Medulla oblongata (tissue), 1 donor: ENCODE results near the gene NLRP3.
"Not testable (repeated sequence)": the region's sequence is repeated elsewhere in the genome, so short reads cannot be mapped to it uniquely, and the experiment has no call there.

ENCODE experiments used
- DNase-seq: peaks from one replicate; pipeline ENCODE4 v3.0.0-alpha.2; 2015; ENCODE audit errors: extremely low spot score

NLRP3 gene

DNA sequence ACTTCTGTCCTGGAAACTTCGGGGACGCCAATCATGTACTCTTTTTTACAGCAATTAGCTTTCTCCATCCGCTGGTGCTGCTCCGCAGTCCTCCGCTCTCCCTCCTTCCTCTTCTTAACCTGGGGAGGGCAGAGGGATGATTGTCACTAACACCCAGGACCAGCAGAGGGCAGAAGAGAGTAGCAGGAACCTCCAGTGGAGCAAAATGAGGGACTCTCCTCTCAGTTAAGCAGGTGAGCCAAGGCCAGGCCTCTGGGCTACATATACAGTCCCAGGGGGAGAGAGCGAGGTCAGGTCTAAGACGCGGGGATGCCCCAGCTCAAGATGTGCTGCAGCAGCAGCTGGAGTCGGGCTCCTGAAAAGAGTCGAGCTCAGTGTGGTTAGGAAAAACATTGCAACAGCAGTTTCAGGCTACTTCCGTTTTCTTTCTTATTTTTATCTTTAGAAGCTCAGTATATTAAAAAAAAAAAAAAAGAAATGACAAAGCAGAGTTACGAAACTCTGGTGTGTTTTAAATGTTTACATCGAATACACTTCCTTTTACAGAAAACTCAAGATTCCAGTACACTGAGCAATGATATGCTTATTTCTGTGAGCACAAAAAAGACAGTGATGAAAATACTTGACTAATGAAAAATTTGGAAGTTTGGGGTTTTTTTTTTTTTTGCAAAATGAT lies 25.7 kb upstream of the NLRP3 start:
- peak; percentile 95 for DNase-seq

DNA sequence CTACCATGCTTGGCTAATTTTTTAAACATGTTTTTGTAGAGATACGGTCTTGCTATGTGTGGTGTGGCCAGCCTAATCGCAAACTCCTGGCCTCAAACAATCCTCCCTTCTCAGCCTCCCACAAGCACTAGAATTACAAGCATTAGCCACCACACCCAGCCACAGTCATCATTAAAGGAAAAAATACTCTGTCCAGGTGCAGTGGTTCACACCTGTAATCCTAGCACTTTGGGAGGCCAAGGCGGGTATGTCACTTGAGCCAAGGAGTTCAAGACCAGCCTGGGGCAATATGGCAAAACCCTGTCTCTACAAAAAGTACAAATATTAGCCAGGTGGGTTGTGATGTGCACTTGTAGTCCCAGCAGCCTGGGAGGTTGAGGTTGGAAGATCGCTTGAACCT lies 25.0 kb upstream of the NLRP3 start:
- no peak for DNase-seq

DNA sequence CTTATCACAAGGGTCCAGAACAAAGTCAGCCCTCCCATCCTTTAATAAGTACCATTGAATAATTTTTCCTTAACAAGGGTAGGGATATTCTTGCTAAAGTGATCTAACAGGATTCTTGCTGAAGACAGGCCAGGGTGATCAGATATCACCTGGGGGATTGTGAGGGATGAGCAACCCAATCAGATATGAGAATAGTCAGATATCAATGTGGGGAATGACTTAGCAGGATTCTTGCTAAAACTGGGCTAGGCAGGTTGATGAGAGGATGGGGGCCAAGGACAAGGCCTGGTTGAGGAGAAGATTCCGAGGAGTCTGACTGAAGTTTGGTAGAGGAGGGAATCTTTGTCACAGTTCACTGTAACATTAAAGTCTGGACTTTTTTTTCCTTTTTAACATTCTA lies 23.9 kb upstream of the NLRP3 start:
- DNase-seq: no peak

DNA sequence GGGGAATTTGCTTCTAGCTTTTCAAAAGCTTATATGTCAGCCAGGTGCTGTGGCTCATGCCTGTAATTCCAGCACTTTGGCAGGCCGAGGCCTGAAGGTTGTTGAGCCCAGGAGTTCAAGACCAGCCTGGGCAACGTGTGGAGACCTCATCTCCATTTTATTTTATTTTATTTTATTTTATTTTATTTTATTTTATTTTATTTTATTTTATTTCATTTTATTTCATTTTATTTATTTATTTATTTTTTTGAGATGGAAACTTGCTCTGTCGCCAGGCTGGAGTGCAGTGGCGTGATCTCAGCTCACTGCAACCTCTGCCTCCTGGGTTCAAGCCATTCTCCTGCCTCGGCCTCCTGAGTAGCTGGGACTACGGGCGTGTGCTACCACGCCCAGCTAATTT lies 20.9 kb upstream of the NLRP3 start:
- not testable (repeated sequence) for DNase-seq

DNA sequence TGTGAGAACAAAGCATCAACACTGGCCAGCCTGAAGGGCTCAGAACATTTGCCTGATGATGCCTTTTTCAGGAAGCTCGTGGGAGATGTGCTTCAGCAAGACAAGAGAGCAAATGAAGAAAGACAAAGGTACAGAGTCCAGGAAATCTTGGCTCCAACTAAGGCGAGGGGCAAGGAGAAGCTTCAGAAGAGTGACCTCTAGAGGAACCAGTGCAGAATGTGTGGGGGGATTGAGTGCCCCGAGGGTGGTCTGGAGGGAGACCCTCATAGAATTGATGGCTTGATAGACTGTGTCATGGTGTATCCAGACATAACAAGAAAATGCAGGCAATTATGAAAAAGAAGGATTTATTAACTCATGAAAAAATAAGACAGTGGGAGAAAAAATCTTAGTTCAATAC lies 15.3 kb upstream of the NLRP3 start:
- DNase-seq: no peak

DNA sequence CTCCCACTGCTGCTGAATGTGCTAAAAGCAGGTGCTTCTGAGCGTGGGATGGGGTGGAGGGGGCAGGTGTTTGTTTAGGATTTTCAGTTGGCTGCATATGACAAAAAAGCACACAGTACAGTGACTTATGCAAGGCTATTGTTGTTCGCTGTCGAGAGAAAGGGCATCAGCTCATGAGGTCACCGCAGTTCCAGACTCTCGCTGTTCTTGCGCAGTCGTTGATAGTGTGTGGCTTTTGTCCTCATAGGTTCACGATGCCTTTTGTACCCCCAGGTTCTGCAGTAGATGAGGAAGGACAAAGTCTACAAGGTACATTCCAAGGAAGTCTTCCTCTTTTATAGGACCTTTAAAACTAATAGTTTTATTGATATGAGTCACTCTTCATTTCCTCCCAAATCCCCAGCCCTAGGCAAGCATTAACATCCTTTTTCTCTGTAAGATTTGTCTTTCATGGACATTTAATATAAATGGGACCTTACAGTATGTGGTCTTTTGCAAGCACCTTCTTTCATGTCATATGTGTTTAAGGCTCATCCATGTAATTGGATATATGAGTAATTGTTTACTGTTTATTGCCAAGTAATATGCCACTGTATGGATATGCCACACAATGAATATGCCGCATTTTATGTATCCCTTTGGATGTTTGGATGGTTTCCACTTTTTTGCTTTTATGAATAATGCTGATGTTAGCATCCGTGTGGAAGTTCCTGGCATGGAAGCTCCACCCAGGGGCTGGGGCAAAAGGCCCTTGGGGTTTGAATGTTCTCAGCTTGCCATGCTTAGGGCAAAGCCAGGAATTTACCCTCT lies 14.5 kb upstream of the NLRP3 start:
- no peak for DNase-seq

DNA sequence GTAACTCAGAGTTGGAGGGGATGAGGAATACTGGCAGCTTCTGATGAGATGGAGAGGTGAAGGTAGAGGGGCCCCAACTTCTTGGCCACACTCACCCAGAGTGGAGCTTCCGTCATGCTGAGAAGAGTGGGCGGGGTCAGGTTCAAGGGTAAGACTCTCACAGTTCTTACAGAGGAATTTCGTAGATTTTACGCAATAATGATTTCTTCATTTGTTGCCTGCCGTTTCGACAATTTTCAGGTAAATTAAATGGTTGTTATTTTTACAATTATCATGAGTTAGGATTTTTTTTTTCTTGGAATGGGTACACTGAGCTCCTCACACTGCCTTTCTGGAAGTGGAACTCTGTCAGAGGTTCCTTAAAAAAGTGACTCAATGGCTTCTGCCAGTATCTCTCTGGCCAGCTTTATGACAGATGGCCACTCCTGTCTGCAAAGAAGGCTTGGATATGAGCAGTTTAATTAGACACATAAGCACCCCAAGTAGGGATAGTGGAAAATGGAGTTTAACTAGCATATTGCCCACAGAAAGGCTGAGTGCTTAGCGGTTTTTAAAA lies 13.8 kb upstream of the NLRP3 start:
- no peak for DNase-seq

DNA sequence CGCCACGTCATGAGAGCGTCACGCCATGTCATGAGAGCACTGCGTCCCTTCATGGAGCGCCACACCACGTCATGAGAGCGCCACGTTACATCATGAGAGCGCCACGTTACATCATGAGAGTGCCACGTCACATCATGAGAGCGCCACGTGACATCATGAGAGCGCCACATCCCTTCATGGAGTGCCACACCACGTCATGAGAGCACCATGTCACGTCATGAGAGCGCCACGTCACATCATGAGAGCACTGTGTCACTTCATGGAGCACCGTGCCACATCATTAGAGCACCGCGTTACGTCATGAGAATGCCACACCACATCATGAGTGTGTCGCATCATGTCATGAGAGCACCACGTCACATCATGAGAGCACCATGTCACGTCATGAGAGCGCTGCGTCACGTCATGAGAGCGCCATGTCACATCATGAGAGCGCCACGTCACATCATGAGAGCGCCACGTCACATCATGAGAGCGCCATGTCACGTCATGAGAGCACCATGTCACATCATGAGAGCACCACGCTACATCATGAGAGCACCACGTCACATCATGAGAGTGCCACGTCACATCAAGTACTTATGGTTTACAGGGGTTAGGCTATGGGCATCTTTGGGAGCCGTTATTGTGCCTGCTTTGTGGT lies 9.8 kb upstream of the NLRP3 start:
- no peak for DNase-seq

DNA sequence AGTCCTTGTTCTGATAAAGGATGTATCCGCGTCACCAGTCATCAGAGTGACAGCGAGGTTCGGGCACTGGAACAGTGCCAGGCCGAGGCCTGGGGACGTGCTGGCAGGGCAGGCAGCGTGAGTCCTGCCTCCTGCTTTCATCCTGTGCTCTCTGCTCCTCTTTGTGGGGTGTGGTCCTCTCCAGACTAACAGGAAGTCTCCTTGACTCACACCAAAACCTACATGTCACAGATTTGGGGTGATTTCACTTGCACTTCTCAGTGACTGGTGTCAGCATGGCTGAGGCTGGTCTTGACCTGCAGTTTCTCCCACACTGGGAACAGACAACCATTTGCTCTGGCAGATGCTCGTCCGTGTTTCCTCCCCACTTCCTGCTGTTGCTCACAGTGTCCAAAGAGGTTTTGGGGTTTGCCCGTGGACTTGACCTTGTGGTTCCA lies 8.8 kb upstream of the NLRP3 start:
- DNase-seq: peak; percentile 26

DNA sequence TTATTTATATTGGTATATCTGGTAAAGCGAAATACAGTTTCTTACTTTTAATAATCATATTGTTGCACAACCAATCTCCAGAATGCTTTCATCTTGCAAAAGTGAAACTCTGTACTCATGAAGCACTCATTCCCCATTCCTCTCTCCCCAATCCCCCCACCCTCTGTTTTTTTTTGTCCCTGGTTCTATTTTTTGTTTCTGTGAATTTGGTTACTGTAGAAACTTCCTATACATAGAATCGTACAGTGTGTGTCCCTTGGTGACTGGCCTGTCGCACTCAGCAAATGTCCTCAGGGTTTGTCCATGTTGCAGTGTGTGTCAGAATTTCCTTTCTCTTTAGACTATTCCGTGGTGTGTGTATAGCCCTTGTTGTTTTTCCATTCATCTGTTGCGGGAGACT lies 7.9 kb upstream of the NLRP3 start:
- no peak for DNase-seq

DNA sequence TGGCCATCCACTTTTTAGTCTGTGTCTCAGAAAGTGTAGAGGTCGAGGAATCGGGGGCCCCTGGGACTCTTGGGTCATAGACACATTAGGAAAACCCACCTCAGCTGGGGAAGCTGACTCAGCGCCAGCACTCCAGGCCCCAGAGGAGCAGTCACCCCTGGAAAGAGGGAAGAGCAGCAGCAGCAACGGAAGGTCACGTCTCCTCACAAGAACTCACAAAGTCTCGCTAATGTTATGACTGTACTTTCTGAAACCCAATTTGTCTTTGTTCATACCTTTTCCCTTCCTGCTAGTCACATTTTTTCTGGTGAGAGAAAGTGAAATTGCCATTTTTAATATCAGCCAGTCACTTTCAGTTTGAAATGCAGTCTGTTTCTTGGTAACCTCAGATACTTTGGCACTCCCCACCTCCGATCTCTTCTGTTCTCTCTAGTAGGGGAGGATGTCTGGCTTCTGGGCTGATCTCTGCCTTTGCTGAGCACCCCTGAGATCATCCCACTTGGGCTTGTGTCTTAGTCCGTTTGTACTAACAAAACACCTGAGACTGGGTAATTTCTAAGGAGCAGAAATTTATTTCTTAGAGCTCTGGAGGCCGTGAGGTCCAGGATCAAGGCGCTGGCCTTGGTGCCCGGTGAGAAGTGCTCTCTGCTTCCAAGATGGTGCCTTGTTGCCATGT lies 6.0 kb upstream of the NLRP3 start:
- DNase-seq: peak; percentile 20

DNA sequence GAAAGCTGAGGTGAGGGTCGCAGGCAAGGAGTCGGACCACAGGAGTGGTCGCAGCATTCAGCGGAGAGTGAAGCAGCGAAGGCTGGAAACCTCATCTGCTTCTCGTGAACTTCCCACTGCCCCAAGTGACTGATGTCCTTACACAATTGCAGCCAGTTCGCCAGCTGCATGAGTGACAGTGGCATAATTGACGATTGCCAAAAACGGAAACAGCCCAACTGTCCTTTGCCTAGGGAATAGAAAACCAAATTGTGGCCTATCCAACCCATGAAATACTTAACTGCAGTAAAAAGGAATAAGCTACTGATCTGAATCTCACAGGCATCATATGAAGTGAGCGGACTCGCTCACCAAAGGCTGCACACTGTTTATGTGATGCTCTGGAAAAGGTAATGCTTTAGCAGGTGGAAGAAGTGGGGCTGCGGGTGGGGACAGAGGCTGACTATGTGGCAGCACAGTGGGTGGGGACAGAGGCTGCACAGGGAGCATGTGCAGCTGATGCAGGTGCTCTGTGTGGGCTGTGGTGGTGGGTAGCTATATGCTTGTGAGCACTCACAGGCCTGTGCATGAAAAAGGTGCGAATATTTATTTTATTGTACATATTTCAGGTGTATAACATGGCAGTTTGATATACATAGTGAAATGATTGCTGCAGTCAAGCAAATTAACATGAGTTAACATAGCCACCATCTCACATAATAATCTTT lies 4.2 kb upstream of the NLRP3 start:
- DNase-seq: no peak

DNA sequence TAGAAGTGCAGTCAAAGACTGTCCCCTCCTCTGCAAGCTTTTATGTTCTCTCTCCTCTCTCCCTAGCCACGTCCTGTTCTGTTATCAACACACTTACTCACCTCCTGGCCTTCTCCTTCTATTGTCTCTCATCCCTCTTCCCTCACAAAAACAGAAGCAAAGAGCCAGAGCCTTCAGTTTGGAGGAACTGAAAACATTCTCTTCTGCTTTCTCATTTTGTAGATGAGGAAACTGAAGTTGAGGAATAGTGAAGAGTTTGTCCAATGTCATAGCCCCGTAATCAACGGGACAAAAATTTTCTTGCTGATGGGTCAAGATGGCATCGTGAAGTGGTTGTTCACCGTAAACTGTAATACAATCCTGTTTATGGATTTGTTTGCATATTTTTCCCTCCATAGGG lies 1.9 kb downstream of the NLRP3 start:
- DNase-seq: peak; percentile 81

DNA sequence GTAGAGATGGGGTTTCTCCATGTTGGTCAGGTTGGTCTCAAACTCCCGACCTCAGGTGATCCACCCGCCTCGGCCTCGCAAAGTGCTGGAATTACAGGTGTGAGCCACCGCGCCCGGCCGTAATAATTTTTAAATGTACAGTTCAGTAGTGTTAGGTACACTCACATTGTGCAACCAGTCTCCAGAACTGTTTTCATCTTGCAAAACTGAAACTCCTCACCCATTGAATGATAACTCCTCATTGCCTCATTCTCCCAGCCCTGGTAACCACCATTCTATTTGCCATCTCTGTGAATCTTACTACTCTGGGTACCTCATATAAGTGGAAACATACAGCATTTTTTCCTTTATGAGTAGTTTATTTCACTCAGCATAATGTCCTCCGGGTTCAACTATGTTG lies 3.4 kb downstream of the NLRP3 start:
- no peak for DNase-seq

DNA sequence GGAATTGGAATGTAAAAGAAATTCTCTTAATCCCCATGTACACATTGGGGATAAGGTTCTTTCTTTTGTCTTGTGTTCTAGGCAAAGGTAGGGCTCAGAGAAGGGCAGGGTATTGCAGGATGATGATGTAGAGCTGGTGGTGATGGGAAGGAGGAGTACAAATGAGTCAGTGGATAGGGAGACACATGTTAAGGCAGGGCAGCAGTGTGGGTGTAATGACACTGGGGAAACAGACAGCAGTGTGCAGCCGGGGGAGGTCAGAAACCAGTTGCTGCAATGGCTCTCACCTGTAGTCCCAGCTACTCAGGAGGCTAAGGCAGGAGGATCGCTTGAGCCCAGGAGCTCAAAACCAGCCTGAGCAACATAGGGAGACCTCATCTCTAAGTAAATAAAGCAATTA lies 5.1 kb downstream of the NLRP3 start:
- DNase-seq: no peak

DNA sequence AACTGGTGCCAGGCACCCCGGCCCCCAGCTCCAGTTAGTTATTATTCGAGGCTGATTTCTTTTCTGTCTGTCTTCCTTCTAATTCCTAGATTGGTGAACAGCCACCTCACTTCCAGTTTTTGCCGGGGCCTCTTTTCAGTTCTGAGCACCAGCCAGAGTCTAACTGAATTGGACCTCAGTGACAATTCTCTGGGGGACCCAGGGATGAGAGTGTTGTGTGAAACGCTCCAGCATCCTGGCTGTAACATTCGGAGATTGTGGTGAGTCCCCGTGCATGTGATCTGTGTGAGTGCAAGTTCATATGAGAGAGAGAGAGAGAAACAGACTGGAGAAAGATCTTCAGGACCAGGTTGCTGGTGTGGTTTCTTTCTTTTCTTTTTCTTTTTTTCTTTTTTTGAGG lies 13.5 kb downstream of the NLRP3 start:
- DNase-seq: no peak

DNA sequence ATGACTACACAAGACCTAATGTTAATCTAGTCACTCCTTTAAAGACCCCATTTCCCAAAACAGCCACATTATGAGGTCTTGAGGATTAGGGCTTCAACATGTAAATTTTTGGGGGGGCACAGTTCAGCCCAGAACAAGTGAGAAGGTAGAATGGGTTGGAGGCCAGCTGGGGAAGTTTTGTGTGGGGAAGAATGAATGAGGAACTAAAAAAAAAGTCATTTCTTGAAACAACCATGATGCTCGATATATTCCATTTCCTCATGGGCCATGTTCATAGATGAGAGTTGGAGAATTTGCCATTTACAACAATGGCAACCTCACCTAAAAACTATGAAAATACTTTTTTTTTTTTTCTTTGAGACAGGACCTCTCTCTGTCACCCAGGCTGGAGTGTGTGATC lies 14.5 kb downstream of the NLRP3 start:
- no peak for DNase-seq

DNA sequence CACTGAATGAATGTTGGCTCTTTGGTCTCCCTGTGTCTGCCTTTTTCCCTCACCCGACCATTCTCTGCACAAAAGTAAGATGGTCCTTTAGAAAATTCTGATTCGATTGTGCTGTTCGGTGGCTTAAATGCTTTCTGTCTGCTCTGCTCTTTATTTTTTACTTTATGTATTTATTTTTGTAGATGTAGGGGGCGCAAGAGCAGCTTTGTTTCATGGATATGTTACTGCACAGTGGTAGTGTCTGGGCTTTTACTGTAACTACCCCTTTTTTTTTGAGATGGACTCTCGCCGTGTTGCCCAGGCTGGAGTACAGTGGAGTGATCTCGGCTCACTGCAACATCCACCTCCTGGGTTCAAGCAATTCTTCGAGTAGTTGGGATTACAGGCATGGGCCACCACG lies 15.7 kb downstream of the NLRP3 start:
- DNase-seq: no peak

DNA sequence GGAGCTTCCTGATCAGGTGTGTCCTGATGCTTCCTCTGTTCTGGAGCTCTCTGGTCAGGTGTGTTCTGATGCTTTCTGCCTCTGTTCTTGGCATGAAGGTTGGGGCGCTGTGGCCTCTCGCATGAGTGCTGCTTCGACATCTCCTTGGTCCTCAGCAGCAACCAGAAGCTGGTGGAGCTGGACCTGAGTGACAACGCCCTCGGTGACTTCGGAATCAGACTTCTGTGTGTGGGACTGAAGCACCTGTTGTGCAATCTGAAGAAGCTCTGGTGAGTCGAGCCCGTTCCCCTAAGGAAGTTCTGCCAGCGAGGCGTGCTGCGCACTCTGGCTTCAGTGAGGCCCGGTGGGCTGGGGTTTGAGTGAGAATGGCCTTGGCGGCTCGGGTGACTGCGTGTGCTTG lies 18.0 kb downstream of the NLRP3 start:
- DNase-seq: no peak

DNA sequence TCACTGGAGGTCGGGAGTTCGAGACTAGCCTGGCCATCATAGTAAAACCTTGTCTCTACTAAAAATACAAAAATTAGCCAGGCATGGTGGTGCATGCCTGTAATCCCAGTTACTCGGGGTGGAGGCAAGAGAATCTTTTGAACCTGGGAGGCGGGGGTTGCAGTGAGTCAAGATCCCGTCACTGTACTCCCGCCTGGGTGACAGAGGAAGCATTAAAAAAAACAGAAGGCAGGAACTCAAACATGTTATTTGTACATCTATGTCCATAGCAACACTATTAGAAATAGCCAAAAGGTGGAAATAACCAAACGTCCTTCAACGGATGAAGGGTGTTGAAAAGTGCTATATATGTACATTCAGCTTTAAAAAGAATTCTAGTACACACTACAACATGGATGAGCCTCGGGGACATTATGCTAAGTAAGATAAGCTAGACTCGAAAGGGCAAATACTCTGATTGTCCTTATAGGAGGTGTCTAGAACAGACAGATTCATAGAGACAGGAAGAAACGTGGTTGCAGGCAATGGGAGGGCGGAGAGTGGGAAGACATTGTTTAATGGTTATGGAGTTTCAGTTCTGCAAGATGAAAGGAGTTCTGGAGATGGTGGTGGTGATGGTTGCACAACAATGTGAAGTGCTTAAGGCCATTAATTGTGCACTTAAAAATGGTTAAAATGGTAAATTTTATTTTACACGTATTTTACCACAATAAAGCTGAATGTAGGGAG lies 19.2 kb downstream of the NLRP3 start:
- peak; percentile 46 for DNase-seq

DNA sequence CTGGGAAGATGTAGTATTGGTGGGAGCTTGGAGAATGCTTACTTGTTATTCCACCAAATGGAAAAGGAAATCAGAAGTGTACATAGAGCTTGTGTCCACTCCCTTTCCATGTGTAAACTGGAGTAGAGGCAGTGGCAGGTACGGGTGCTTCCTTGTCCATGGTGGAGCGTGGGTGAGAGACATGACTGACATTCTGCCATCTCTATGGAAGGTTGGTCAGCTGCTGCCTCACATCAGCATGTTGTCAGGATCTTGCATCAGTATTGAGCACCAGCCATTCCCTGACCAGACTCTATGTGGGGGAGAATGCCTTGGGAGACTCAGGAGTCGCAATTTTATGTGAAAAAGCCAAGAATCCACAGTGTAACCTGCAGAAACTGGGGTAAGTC lies 19.8 kb downstream of the NLRP3 start:
- DNase-seq: no peak
